HG03060 (cell line): ENCODE results near the gene NCR3LG1.

ENCODE experiments used
- ATAC-seq: cut with Tn5 transposase; IDR thresholded peaks from one replicate; pipeline ENCODE4 v1.9.1; 2021; ENCODE audit warnings: low read depth, moderate number of reproducible peaks; ENCODE audit not compliant: unreplicated experiment

Gene NCR3LG1

GRCh38 chr11:17351510-17352176, at the start of gene NCR3LG1:
Gene NCR3LG1 (plus strand): TSS chr11:17351800. CDS start chr11:17351970, 170 bp downstream.
- ATAC-seq: no peak

GRCh38 chr11:17313349-17314231, 38.0 kb upstream of the NCR3LG1 start:
- ATAC-seq: no peak

- ATAC-seq: no peak
These were observed 37.4 kb upstream of the NCR3LG1 start for GRCh38 chr11:17314232-17314547.

GRCh38 chr11:17314904-17315426, 36.6 kb upstream of the NCR3LG1 start:
- ATAC-seq: no peak

GRCh38 chr11:17328871-17329494, 22.6 kb upstream of the NCR3LG1 start:
- no peak for ATAC-seq

- no peak for ATAC-seq
These were observed 19.9 kb upstream of the NCR3LG1 start for GRCh38 chr11:17331669-17332068.

GRCh38 chr11:17333799-17334586, 17.6 kb upstream of the NCR3LG1 start:
- no peak for ATAC-seq

GRCh38 chr11:17343257-17343656, 8.3 kb upstream of the NCR3LG1 start:
- no peak for ATAC-seq

- no peak for ATAC-seq
These were observed 7.7 kb upstream of the NCR3LG1 start for GRCh38 chr11:17343907-17344306.

- ATAC-seq: no peak
These were observed 3.9 kb upstream of the NCR3LG1 start for GRCh38 chr11:17347676-17348075.

- no peak for ATAC-seq
These were observed 987 bp upstream of the NCR3LG1 start for GRCh38 chr11:17350455-17351171.

GRCh38 chr11:17351172-17351509, 459 bp upstream of the NCR3LG1 start:
- no peak for ATAC-seq

- ATAC-seq: no peak
These were observed 1.6 kb downstream of the NCR3LG1 start for GRCh38 chr11:17352950-17353820.

GRCh38 chr11:17353821-17354600, 2.4 kb downstream of the NCR3LG1 start:
- no peak for ATAC-seq

GRCh38 chr11:17354601-17354991, 3.0 kb downstream of the NCR3LG1 start:
- no peak for ATAC-seq

- ATAC-seq: no peak
These were observed 14.9 kb downstream of the NCR3LG1 start for GRCh38 chr11:17366495-17366894.

- no peak for ATAC-seq
These were observed 17.0 kb downstream of the NCR3LG1 start for GRCh38 chr11:17368551-17368950.

GRCh38 chr11:17369094-17369493, 17.5 kb downstream of the NCR3LG1 start:
- ATAC-seq: no peak
